K562 (cell line): ENCODE results near the gene ANO3. TPM values are rescaled to one million over a fixed set of nuclear protein-coding genes. Genes with fewer than 3 reads are reported as not detected.

Experiments used
- ATAC-seq: fragments of 200-7000 bp; cut with Tn5 transposase; 3 replicates; pipeline ENCODE4 v1.9.1; 2020; ENCODE audit warnings: moderate library complexity
- BruUV-seq: library from RNA; stranded (reverse); fragments of 400-500 nt; replicated peaks from 2 replicates; lab custom pipeline; 2021; lab: Mats Ljungman, UMichigan
- CTCF ChIA-PET: fragments of 300-600 bp; formaldehyde crosslinking; extraction: SDS; loops from one replicate; lab custom pipeline; 2021; ENCODE audit warnings: low intra/inter-chr PET ratio; lab: Yijun Ruan, JAX
- POLR2A ChIA-PET: fragments of 300-600, 350-650 bp; sonication (Branson Sonifier 250); formaldehyde crosslinking; extraction: SDS; loops from one replicate; lab custom pipeline; 2021; ENCODE audit warnings: antibody characterized with exemption, inconsistent platforms; lab: Yijun Ruan, JAX
- DNase-seq, 4 experiments: peaks; one replicate each; pipeline versions ENCODE4 v3.0.0 to v3.0.0-alpha.2; 2011 to 2018; ENCODE audit warnings: low spot score in 3 of 4, mixed read lengths in 3 of 4; ENCODE audit errors: extremely low read depth in 1 of 4
- FAIRE-seq: peaks from 2 replicates; lab custom pipeline; 2011; peaks lifted over from hg19 to GRCh38; lab: Jason Lieb, UNC
- H2AFZ ChIP-seq: 2 replicates; pipeline ENCODE4 v1.6.0; 2011; ENCODE audit warnings: low read depth, low read length, control low read depth, inconsistent platforms
- H3K27ac ChIP-seq: fragments of 200-600 bp; 3 replicates; pipeline ENCODE4 v1.8.0; 2011; ENCODE audit warnings: low read depth, mild to moderate bottlenecking, control low read depth, inconsistent platforms, low read length, moderate library complexity, mixed read lengths; ENCODE audit errors: extremely low read depth
- H3K27me3 ChIP-seq, 2 experiments: fragments of 300-600 bp in 1 of 2; 2 replicates in 1 of 2; 3 replicates in 1 of 2; pipeline versions ENCODE4 v1.6.0 to v1.8.0; 2011; ENCODE audit warnings: inconsistent platforms in 2 of 2, low read length in 2 of 2, mild to moderate bottlenecking in 1 of 2, mixed read lengths in 1 of 2, moderate library complexity in 1 of 2; ENCODE audit not compliant: control insufficient read depth in 2 of 2, insufficient read depth in 2 of 2
- H3K36me3 ChIP-seq: fragments of 300-600 bp; 3 replicates; pipeline ENCODE4 v1.8.0; 2011; ENCODE audit warnings: mild to moderate bottlenecking, low read length, inconsistent platforms; ENCODE audit not compliant: control insufficient read depth, insufficient read depth
- H3K4me1 ChIP-seq, 2 experiments: fragments of 200-600 bp in 1 of 2; replicated peaks in 1 of 2; 2 replicates in 1 of 2; 3 replicates in 1 of 2; pipeline versions ENCODE4 v1.5.1 to v1.8.0; 2011; ENCODE audit warnings: inconsistent platforms in 2 of 2, low read length in 2 of 2, mild to moderate bottlenecking in 1 of 2, mixed read lengths in 1 of 2, moderate library complexity in 1 of 2; ENCODE audit not compliant: control insufficient read depth in 2 of 2, insufficient read depth in 2 of 2
- H3K4me2 ChIP-seq: 2 replicates; pipeline ENCODE4 v1.6.1; 2011; ENCODE audit warnings: low read length, control low read depth, inconsistent platforms, mixed read lengths; ENCODE audit not compliant: insufficient read depth
- H3K4me3 ChIP-seq: fragments of 200-600 bp; sonication (generic), shearing (Covaris generic); 2 replicates; pipeline ENCODE4 v1.5.1; 2016; ENCODE audit warnings: control low read depth, inconsistent platforms
- H3K79me2 ChIP-seq: fragments of 200-600 bp; 3 replicates; pipeline ENCODE4 v1.8.0; 2011; ENCODE audit warnings: low read length, inconsistent platforms; ENCODE audit not compliant: control insufficient read depth, insufficient read depth
- H3K9ac ChIP-seq, 2 experiments: 2 replicates each; pipeline versions ENCODE4 v1.6.0 to v1.6.1; 2011; ENCODE audit warnings: low read depth in 2 of 2, low read length in 2 of 2, control low read depth in 1 of 2, inconsistent platforms in 1 of 2, mild to moderate bottlenecking in 1 of 2, mixed read lengths in 1 of 2; ENCODE audit not compliant: insufficient read depth in 1 of 2
- H3K9me1 ChIP-seq: one replicate; pipeline ENCODE4 v1.6.0; 2011; ENCODE audit warnings: inconsistent platforms, mild to moderate bottlenecking, low read length, moderate library complexity; ENCODE audit not compliant: control insufficient read depth, insufficient read depth
- H3K9me3 ChIP-seq: replicated peaks from 2 replicates; pipeline ENCODE4 v1.5.1; 2011; ENCODE audit warnings: low read depth, low read length, inconsistent platforms; ENCODE audit not compliant: control insufficient read depth, insufficient read depth
- H4K20me1 ChIP-seq: replicated peaks from 2 replicates; pipeline ENCODE4 v1.6.1; 2011; ENCODE audit warnings: low read length, inconsistent platforms, mixed read lengths; ENCODE audit not compliant: control insufficient read depth, insufficient read depth
- C11orf30 ChIP-seq: fragments of 450-650 bp; IDR thresholded peaks from 2 replicates; pipeline ENCODE4 v1.6.1; 2016; ENCODE audit warnings: low read depth, mild to moderate bottlenecking
- CBX2 ChIP-seq: fragments of 200-600 bp; sonication (generic); IDR thresholded peaks from one replicate; pipeline ENCODE4 v1.6.1; 2012; ENCODE audit warnings: mild to moderate bottlenecking, low read length, inconsistent platforms; ENCODE audit not compliant: insufficient read depth, poor library complexity, severe bottlenecking
- ETS2 ChIP-seq: IDR thresholded peaks from 2 replicates; pipeline ENCODE4 v1.6.1; 2016; ENCODE audit warnings: borderline replicate concordance, missing genetic modification characterization, mild to moderate bottlenecking, moderate library complexity, missing compliant biosample characterization; ENCODE audit not compliant: poor library complexity, severe bottlenecking
- MAFK ChIP-seq: IDR thresholded peaks from 2 replicates; pipeline ENCODE4 v1.6.1; 2011; ENCODE audit warnings: low read length, improper control_type of control experiment
- PPARD ChIP-seq: fragments of 250-450 bp; sonication (Bioruptor Pico); IDR thresholded peaks from 2 replicates; pipeline ENCODE4 v1.8.0; 2022; ENCODE audit warnings: inconsistent platforms, mild to moderate bottlenecking, moderate library complexity
- TEAD4 ChIP-seq, 2 experiments: sonication (generic) in 1 of 2; formaldehyde crosslinking in 1 of 2; IDR thresholded peaks; 2 replicates each; pipeline versions ENCODE4 v1.6.1 to v1.8.0; 2012 to 2022; ENCODE audit warnings: borderline replicate concordance in 1 of 2, inconsistent platforms in 1 of 2, low read length in 1 of 2, mild to moderate bottlenecking in 1 of 2, missing genetic modification reagents in 1 of 2
- ZNF174 ChIP-seq: fragments of 250-450 bp; sonication (Bioruptor Pico); IDR thresholded peaks from 2 replicates; pipeline ENCODE4 v1.4.0; 2020; ENCODE audit warnings: mild to moderate bottlenecking
- ZNF316 ChIP-seq: fragments of 450-650 bp; IDR thresholded peaks from 2 replicates; pipeline ENCODE4 v1.6.1; 2016
- ZNF41 ChIP-seq: fragments of 250-450 bp; sonication (Bioruptor Pico); conservative IDR thresholded peaks from 2 replicates; pipeline ENCODE4 v1.4.0; 2020; ENCODE audit warnings: mild to moderate bottlenecking
- ZNF586 ChIP-seq: fragments of 450-650 bp; formaldehyde crosslinking; conservative IDR thresholded peaks from 2 replicates; pipeline ENCODE4 v1.4.0; 2020; ENCODE audit warnings: mild to moderate bottlenecking, moderate library complexity
- WGBS: fragments of 100-300 bp; shearing (Covaris generic); methylation state at CpG from one replicate; pipeline ENCODE4 v1.1.6; 2016; ENCODE audit warnings: low coverage, mixed read lengths; ENCODE audit not compliant: insufficient coverage; ENCODE audit errors: missing lambda C conversion rate; 5-methylcytosine and 5-hydroxymethylcytosine counted together
- in situ Hi-C: fragments of 300-500 bp; cut with MboI; formaldehyde crosslinking; loops from 4 replicates; pipeline ENCODE4 v1.15.0; 2018; ENCODE audit warnings: inconsistent platforms, mixed read lengths
- intact Hi-C: fragments of 100-400 bp; cut with micrococcal nuclease; formaldehyde crosslinking; loops from 2 replicates; pipeline ENCODE4 v1.14.2; 2022
- polyA plus RNA-seq, 8 experiments: library from polyadenylated mRNA; depleted of rRNA in 4 of 8; stranded (reverse) in 5 of 8; unstranded in 3 of 8; fragments of >200 nt; fragmentation: Nextera tagmentation in 2 of 8; fragmentation: Illumina TruSeq in 1 of 8; extraction: Ambion mirVana in 2 of 8; extraction: Trizol in 1 of 8; gene quantifications; 2 replicates each; pipeline versions ENCODE4 v1.2.1 to v1.2.3, GENCODE V29; 2011 to 2014; ENCODE audit warnings: inconsistent platforms in 1 of 8, missing spikeins in 1 of 8
- total RNA-seq, 7 experiments: library from RNA; depleted of rRNA in 6 of 7; stranded (reverse); fragments of >200 nt in 6 of 7; fragmentation: Illumina TruSeq in 2 of 7; extraction: Trizol in 2 of 7; gene quantifications; 2 replicates each; pipeline versions ENCODE4 v1.2.1 to v1.2.3, GENCODE V29; 2011 to 2021; ENCODE audit warnings: low replicate concordance in 1 of 7
- TF ChIP-seq, protein P1 (sequence below), 2 experiments: fragments of 150-350 bp in 1 of 2; IDR thresholded peaks; 2 replicates each; pipeline ENCODE4 v1.6.1; 2012 to 2016; ENCODE audit warnings: low read depth in 2 of 2, low read length in 2 of 2, mild to moderate bottlenecking in 1 of 2, moderate library complexity in 1 of 2
- TF ChIP-seq, protein P2 (sequence below): fragments of 450-650 bp; formaldehyde crosslinking; IDR thresholded peaks from 2 replicates; pipeline ENCODE4 v1.4.0; 2022; ENCODE audit warnings: mild to moderate bottlenecking, moderate library complexity

ANO3 gene
- total and polyA plus RNA-seq, 9 of the 15 experiments (the other 6 are each of a cell fraction or from before 2014, with no cell fraction given): 0.01 to 0.13 (median 0.04) TPM; not detected in 1

DNA sequence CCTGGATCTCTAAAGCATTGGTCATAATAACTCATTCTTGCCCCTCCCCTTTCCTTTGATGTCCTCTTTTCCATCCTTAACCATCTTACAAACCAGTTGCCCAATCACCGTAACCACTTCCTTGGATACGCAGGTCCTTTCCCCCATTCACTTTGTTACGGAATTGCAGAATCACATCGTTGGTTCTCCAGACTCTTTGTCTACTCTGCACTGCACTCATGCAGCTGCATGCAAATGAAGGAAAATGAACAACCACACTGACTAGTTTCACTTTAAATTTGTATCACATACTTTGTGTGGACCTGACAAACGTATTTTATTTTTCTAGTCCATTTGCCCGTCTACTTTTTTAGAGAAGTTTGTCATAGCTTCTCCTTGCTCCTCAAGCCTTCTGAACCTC lies 320.0 kb downstream of the ANO3 start:
- Histone ChIP-seq H3K4me2 (no peak overlapping the region), H3K4me1 (no peaks in the 10 kb centered on the region), H3K9me1 (no peaks in the 10 kb centered on the region), H3K4me3 (no peak overlapping the region), H3K27me3 (no peaks in the 10 kb centered on the region), H3K9me3 (no peaks in the 10 kb centered on the region), H3K79me2 (no peaks in the 10 kb centered on the region), H3K36me3 (no peaks in the 10 kb centered on the region), H2AFZ (no peak overlapping the region), H3K9ac (no peak overlapping the region), H3K27ac (no peak overlapping the region), H4K20me1 (no peaks in the 10 kb centered on the region)
- in situ Hi-C loops: no loop called here
- 1% methylated on average over 6 of the region's 6 CpGs for WGBS
- ATAC-seq: no peak
- FAIRE-seq: no peak
- no TSS peak for BruUV-seq
- intact Hi-C loops: loop anchor here (5.0 kb wide), 1 partner anchor 845 kb away; no protein-coding TSS in a partner anchor
- ChIA-PET CTCF (no interaction called here), POLR2A (no interaction called here)
- no peak for TF ChIP-seq ETS2
- DNase-seq: no peak

DNA sequence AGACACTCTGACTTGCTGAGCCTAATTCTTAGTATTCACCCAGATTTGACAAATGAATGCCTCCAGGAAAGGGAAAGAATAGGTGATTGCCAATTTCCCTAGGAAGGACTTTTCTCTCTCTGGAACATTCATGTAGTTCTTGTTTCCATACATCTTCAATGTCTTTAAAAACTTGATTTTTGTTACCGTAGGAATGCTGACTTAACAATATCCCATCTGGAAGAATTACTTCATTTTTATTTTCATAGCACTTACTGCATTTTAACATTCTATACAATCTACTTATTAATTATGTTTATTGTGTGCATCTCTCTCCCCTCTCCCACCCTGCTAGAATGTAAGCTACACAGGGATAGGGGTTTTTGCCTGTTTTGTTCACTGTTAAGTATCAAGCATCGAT lies 323.4 kb downstream of the ANO3 start:
- Histone ChIP-seq H3K4me2 (no peak overlapping the region), H3K9me1 (no peaks in the 10 kb centered on the region), H3K4me3 (no peak overlapping the region), H3K9me3 (no peaks in the 10 kb centered on the region), H3K36me3 (no peaks in the 10 kb centered on the region), H3K9ac (no peak overlapping the region), H4K20me1 (no peaks in the 10 kb centered on the region), H2AFZ (no peak overlapping the region), H3K79me2 (no peaks in the 10 kb centered on the region), H3K4me1 (no peaks in the 10 kb centered on the region), H3K27ac (no peak overlapping the region), H3K27me3 (no peaks in the 10 kb centered on the region)
- ChIA-PET CTCF (no interaction called here), POLR2A (no interaction called here)
- in situ Hi-C loops (no loop called here), intact Hi-C loops (no loop called here)
- no peak for DNase-seq
- no peak for TF ChIP-seq PPARD (CRISPR knock-in tag)
- TF ChIP-seq MAFK: peak; percentile 37; the same call in 1 of the 2 replicates
- no peak for TF ChIP-seq CBX2
- no peak for TF ChIP-seq TEAD4 (IDR thresholded peaks at IDR 0.05; ENCODE audit: low read length)
- TF ChIP-seq TEAD4 (CRISPR knock-in tag; IDR thresholded peaks at IDR 0.05; ENCODE audit: borderline replicate concordance): no peak
- TF ChIP-seq ZNF316: peak; percentile 63
- TF ChIP-seq, protein P1, sequence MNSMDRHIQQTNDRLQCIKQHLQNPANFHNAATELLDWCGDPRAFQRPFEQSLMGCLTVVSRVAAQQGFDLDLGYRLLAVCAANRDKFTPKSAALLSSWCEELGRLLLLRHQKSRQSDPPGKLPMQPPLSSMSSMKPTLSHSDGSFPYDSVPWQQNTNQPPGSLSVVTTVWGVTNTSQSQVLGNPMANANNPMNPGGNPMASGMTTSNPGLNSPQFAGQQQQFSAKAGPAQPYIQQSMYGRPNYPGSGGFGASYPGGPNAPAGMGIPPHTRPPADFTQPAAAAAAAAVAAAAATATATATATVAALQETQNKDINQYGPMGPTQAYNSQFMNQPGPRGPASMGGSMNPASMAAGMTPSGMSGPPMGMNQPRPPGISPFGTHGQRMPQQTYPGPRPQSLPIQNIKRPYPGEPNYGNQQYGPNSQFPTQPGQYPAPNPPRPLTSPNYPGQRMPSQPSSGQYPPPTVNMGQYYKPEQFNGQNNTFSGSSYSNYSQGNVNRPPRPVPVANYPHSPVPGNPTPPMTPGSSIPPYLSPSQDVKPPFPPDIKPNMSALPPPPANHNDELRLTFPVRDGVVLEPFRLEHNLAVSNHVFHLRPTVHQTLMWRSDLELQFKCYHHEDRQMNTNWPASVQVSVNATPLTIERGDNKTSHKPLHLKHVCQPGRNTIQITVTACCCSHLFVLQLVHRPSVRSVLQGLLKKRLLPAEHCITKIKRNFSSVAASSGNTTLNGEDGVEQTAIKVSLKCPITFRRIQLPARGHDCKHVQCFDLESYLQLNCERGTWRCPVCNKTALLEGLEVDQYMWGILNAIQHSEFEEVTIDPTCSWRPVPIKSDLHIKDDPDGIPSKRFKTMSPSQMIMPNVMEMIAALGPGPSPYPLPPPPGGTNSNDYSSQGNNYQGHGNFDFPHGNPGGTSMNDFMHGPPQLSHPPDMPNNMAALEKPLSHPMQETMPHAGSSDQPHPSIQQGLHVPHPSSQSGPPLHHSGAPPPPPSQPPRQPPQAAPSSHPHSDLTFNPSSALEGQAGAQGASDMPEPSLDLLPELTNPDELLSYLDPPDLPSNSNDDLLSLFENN (IDR thresholded peaks at IDR 0.05; ENCODE audit: low read depth in 2 of 2, low read length in 2 of 2): no peak
- no peak for TF ChIP-seq ZNF586
- TF ChIP-seq ZNF174: no peak
- TF ChIP-seq C11orf30: peak; percentile 26; the same call in 1 of the 2 replicates
- TF ChIP-seq, protein P2, sequence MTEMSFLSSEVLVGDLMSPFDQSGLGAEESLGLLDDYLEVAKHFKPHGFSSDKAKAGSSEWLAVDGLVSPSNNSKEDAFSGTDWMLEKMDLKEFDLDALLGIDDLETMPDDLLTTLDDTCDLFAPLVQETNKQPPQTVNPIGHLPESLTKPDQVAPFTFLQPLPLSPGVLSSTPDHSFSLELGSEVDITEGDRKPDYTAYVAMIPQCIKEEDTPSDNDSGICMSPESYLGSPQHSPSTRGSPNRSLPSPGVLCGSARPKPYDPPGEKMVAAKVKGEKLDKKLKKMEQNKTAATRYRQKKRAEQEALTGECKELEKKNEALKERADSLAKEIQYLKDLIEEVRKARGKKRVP (CRISPR knock-in tag): no peak
- no peak for TF ChIP-seq ZNF41
- no peak for FAIRE-seq
- BruUV-seq: no TSS peak
- ATAC-seq: no peak
- 0% methylated on average over 2 of the region's 2 CpGs for WGBS
